Left cardiac atrium (tissue), 4 donors: ENCODE measurements around the gene LRRC2. TPM values are rescaled to one million over a fixed set of nuclear protein-coding genes. Genes with fewer than 3 reads are reported as not detected.

ENCODE experiments used
- ATAC-seq, 2 donors: fragments of 200-7000 bp; cut with Tn5 transposase; one replicate each; pipeline ENCODE4 v1.9.1; 2020; ENCODE audit warnings: mild to moderate bottlenecking in 2 of 2, moderate library complexity in 2 of 2
- DNase-seq: peaks from one replicate; pipeline ENCODE4 v3.0.0-alpha.2; 2020
- intact Hi-C, 2 donors: fragments of 100-400 bp; cut with DNase I; formaldehyde crosslinking; loops; one replicate each; pipeline versions ENCODE4 v1.14.1 to v1.15.1; 2022 to 2023
- total RNA-seq, 2 donors: library from RNA; stranded (reverse); fragmentation: NEBNext Ultra II Directional; extraction: Animal tissue kit (Norgen Biotek cat#: 25700); gene quantifications; one replicate each; pipeline ENCODE4 v1.2.1, GENCODE V29; 2021
- donor health status: DM: no; HTN: yes; CAD: no.
- donor health status: DM: no; HTN: yes; CAD: no; lungs with severe emphysema.
- donor health status: DM: yes; HTN: yes; CAD: no.
- donor health status: Dilated cardiomyopathy.

Gene LRRC2
- total RNA-seq, 2 donors from 2014 or later = 14.3 to 20.5 TPM

GRCh38 chr3:46469680-46470357 lies 96.3 kb downstream of the LRRC2 start:
- ATAC-seq (peak; percentile 34 to 39), DNase-seq (no peak)

DNA sequence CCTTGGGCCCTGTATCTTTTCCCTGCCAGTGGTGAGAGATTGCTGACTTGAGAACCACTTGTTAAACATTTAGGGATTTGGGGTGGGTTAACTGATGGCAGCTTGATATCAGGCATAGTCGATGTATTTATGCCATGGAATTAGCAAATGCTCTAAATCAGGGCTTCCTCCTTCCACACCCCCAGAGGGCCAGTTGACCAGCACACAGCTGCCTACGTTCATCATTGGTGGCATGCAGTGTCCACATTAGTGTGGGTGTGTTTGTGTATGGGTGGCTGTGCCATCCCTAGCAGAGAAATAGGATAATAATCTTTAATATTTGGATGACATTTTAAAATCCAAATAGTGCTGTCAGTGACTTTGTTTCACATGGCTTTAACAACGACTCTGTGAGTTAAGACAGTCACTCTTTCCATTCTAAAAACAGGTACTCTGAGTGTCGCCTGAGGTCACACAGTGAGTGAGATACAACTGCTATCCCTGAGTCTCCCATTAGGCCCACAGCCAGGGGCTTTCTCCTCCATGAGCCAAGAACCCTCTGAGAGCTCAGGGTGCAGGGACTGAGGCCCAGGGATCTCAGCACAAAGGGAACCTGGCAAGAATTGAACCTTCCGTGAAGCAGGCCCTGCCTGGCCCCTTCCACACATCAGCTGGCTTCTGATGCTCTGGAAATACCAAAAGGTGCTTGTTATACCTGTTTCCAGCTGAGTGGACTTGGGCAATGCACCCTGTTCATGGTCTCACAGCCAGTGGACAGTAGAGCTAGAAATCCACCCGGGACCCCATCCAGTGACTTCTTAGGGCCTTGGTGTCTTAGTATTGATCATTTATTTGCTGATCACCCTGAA lies 97.1 kb downstream of the LRRC2 start:
- ATAC-seq = peak in 1 of 2 donors; percentile 36
- intact Hi-C loops = no loop called here

More at GRCh38 chr3:46469680-46470357, 96.3 kb downstream of the LRRC2 start:
- intact Hi-C loops = no loop called here

DNA sequence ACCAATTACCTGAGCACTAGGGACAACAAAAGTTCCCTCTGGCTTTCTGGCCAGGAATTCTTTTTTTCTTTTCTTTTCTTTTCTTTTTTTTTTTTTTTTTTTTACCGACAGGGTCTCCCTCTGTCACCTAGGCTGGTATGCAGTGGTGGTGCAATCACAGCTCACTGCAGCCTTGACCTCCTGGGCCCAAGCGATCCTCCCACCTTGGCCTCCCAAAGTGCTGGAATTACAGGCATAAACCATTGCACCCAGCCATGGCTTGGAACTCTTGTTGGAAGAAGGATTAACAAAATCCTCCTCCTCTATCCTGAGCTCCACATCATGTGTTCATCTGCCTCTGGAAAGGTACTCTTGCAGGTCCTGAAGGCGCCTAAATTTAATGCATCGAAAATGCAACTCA lies 98.5 kb downstream of the LRRC2 start:
- ATAC-seq (no peak), DNase-seq (no peak)
- intact Hi-C loops = no loop called here

More for the DNA sequence above, 97.1 kb downstream of the LRRC2 start:
- no peak for DNase-seq

- ATAC-seq (peak in 1 of 2 donors; percentile 13), DNase-seq (no peak)
- intact Hi-C loops = no loop called here
Observed at GRCh38 chr3:46466871-46467403, 99.2 kb downstream of the LRRC2 start.

DNA sequence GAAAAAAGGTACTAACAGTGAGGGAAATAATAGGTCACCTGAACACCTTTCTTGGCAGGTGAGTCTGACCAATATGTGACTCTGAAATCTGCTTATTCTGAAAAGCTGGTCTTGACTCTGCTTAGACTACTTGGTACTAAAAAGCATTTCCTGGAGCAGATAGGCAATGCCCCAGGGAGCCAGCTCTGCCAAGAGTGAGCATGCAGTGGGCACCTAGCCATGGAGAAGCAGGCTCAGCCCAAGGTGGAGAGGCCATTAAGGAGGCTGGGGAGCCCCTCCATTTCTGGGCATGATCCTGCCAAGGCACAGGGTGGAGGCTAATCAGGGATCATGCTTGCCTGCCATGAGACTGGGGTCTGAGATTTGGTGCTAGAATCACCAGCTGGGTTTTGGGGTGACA lies 99.8 kb downstream of the LRRC2 start:
- peak; percentile 30 to 48 for ATAC-seq
- intact Hi-C loops = no loop called here

More for the DNA sequence above, 99.8 kb downstream of the LRRC2 start:
- DNase-seq = no peak

Other genes with a start within 250 kb of the LRRC2 start
- 1 to 10 TPM; 1.9 to 3.9 TPM for gene CCR2, start 212.2 kb downstream of the LRRC2 start, total RNA-seq
- 1 to 10 TPM; 1.4 to 2.2 TPM for gene CCR5, start 195.4 kb downstream of the LRRC2 start, total RNA-seq
- gene CCRL2, start 159.0 kb downstream of the LRRC2 start, total RNA-seq = 1 to 10 TPM; 2.1 to 3.1 TPM
- gene LTF, start 101.4 kb downstream of the LRRC2 start, total RNA-seq = 1 to 10 TPM; 2.9 to 3.1 TPM
- gene RTP3, start 68.3 kb downstream of the LRRC2 start, total RNA-seq = not detected
- not detected for gene FAM240A, start 46.2 kb upstream of the LRRC2 start, total RNA-seq
- 10 to 100 TPM; 17.3 to 23.8 TPM for gene ALS2CL, start 127.4 kb upstream of the LRRC2 start, total RNA-seq
- gene TMIE, start 135.1 kb upstream of the LRRC2 start, total RNA-seq = under 1 TPM; 0.44 to 0.91 TPM
- not detected for gene PRSS50, start 151.6 kb upstream of the LRRC2 start, total RNA-seq